HG02798 (cell line): ENCODE results near the gene PRAF2.

Source experiments
- ATAC-seq: cut with Tn5 transposase; IDR thresholded peaks from one replicate; pipeline ENCODE4 v1.9.1; 2021; ENCODE audit warnings: mild to moderate bottlenecking; ENCODE audit not compliant: unreplicated experiment, poor library complexity

The PRAF2 gene

DNA sequence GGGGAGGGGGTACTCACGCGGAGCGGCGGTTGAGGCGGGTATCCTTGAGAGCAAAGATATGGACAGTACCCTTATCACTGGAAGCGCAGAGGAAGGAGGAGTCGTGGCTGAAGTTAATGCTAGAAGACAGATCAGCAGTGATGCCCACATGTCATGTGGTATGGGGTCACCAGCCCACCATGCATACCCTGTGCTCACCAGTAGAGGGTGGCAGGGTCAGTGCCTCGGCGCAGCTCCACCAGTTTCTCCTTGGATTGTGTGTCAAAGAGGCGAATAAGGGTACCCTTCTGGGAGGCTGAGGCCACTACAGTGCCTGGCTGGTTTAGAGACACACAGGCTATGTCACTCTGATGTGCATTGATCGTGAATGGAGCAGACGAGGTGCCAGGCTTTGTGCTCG, 1.5 kb upstream of the PRAF2 start:
- no peak for ATAC-seq

DNA sequence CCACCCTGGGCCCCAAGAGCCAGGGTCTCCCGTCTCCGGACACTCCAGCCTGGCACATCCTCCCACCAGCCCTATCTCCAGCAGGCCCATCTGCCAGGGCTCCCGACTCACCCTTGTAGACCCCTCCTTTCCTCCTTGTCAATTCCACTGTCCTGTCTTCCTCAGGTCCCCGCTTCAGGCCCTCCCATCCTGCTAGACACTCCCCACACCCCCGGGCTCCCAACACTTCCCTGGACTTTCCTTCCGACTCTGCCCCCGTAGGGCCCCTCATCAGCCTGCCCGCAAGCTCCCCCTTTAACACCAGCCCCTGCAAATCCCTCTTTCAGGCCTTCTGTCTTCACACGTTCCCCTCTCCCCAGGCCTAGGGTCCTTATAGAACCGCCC, 1.1 kb downstream of the PRAF2 start:
- ATAC-seq = no peak

DNA sequence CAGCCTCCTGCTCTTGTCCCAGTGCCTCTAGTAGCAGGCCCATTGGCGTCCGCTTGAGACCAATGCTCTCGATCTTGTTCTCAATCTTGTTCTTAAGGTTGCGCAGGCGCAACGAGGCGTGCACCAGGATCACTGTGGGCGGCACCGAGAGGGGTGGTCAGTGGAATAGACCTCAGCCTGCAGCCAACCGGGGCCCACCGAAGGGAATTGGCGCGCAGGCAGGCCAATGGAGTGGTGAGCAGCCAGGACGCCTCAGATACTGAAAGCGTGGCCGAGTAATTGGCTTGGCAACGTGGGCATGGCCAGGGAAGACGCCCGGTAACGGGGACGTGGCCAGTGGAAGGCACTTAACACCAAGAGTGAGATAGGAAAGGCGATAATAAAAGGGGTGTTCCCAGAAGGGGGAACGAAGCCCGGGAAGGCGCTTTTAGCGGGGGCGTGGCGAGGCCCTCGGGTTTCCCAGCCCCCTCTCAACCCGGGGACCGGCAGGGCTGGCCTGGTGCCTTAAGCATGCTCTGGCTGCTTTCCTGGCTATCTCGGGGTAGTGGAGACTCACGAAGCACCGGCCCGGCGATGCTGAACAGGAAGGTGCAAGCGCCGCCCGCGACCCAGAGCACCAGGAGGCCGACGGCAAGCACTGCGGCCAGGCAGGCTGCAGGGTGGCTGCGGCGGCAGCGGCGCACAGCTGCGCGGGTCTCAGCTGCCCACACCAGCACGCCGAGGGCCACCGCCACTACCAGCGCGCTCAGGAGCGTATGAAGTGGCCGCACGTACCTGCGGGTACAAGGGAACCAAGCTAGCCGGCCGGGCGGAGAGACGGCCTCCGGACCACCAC, 1.7 kb downstream of the PRAF2 start:
- ATAC-seq = no peak

DNA sequence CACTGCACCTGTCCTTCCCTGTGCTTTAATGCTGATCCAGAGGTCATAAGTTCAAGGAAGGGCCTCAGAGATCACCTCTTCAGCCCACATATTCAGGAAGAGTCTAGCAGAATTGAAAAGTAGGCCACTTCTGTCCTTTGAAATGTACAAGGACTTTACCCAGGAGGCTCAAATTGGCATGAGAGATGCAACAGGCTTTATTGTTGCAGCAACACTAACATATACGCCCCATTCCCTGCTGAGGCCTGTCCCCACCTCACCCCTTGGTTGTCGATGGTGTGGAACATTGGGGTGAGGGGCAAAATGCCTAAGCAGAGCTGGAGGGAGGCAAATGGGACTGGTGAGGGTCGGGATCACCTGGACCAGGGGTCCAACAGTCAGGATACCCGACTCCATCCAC, 2.8 kb downstream of the PRAF2 start:
- ATAC-seq = no peak

DNA sequence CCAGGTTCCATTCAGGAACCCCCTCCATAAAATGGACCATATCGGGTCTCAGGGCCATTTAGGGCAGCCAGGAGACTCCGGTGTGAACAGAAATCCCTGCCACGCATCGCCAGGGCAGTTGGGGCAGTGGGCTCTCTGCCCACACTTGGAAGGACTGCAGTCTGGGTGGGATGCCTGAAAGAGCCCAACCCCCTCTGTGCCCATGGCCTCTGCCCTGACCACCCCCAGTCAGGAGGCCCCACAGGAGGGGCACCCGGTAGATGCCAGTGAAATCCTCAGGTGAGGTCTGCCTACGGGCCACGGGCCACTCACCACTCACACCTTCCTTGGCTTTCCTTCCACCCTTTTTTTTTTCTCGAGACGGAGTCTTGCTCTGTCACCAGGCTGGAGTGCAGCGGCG, 4.8 kb downstream of the PRAF2 start:
- no peak for ATAC-seq

DNA sequence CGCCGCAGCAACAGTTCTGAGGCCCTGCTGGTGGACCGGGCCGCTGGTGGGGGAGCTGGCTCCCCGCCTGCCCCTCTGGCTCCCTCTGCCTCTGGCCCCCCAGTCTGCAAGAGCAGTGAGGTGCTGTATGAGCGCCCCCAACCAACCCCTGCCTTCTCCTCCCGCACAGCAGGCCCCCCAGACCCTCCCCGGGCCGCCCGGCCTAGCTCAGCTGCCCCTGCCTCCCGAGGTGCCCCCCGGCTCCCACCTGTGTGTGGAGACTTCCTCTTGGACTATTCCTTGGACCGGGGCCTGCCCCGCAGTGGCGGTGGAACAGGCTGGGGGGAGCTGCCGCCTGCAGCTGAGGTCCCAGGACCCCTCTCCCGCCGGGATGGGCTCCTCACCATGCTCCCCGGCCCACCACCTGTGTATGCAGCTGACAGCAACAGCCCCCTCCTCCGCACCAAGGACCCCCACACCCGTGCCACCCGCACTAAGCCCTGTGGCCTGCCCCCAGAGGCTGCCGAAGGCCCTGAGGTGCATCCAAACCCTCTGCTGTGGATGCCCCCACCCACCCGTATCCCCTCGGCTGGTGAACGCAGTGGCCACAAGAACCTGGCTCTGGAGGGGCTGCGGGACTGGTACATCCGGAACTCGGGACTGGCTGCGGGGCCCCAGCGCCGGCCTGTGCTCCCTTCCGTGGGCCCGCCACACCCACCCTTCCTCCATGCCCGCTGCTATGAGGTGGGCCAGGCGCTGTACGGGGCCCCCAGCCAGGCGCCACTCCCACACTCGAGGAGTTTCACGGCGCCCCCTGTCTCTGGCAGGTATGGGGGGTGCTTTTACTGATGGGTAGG, 6.3 kb downstream of the PRAF2 start:
- ATAC-seq = no peak

DNA sequence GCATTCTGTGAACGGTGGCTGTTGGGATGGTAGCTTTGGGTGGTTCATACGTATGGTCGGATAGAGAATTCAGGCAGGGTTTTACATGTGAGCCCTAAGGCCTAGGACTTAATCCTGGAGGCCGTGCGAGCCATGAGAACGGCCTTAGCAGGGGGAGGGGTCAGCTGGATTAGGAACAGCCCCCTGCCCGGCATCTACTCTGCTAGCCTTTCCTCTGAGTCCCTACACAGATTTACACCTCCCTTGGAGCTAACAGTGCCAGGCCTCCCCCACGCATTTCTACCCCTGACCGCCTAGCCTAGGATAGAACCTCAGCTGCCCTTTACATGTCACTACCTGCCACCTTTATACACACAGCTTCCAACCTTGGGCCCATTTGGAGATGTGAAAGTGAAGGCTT, 7.1 kb downstream of the PRAF2 start:
- ATAC-seq = no peak

DNA sequence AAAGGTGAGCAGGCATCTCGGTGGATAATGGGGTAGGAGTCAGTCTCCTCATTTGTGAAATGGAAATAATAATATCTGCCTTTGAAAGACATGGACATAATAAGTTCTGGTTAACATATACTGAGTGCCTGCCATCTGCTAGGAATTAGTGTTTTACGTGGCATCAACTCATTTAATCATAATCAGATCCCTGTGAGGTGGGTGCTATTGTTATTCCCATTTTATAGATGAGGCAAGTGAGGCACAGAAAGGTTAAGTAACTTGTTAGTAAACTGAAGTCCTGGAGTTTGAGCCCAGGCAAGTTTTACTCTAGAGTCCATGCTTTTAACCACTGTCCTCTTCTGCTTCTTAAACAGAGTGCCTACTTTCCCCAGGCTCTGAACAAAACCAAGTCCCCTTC, 7.5 kb downstream of the PRAF2 start:
- no peak for ATAC-seq

DNA sequence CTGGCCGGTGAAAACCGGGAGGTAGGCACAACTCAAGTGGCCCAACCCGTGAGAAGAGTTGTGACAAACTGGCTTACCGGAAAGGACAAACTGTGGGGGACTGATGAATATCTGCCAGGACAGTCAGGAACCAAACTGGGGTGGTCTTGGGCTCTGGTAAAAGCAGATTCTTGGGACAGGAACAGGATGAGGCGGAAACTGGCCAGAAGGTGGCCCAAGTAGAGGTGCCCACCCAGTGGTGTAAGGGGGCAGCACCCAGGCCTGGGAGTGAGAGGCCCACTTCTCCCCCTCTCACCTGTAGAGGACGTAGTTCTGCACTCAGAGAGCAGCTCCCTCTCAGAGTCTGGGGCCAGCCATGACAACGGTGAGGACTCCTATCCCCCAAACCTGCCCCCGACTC, 9.1 kb downstream of the PRAF2 start:
- ATAC-seq = no peak

DNA sequence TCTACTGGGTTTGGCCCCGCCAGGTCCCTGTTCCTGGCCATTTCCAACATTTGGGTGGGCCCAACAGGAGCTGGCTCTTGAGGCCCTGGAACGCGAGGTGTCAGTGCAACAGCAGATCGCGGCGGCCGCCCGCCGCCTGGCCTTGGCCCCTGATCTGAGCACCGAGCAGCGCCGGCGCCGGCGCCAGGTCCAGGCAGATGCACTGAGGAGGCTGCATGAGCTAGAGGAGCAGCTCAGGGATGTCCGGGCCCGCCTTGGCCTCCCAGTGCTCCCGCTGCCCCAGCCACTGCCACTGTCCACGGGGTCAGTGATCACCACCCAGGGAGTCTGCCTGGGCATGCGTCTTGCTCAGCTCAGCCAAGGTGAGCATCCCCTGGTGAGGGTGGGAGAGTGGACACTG, 9.5 kb downstream of the PRAF2 start:
- ATAC-seq = no peak

DNA sequence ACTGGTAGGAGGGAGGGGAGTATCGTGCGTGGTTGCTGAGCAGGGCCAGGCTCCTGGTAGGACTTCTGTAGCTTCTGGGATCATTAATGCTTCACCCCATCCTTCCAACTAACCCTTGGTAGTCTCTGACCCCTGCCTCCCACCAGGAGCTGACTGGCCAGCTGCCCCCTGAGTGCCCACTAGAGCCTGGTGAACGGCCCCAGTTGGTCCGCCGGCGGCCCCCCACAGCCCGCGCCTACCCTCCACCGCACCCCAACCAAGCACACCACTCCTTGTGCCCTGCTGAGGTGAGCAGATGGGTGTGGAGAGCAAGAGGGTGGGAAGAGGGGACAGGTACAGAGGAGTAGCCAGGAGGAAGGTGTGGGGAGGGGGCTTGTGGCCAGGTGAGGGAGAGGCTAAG, 10.1 kb downstream of the PRAF2 start:
- ATAC-seq = no peak

DNA sequence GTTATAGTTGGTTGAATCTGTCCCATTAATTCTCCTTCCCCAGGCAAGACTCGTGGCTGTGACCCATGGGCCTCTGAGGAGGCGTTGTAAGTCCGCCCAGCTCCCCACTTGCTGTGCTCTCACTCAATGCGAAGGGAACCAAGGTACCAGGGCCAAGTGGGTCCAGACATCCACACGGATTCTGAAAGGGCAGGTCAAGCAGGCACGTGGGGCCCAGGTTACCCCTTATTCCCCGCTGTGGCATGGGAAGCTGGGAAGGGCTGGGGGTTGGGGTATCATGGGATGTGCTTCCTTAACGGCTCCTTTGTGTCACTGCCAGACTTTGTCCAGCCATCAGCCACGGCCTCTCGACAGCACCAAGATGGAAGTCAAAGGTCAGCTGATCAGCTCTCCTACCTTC, 11.9 kb downstream of the PRAF2 start:
- no peak for ATAC-seq

DNA sequence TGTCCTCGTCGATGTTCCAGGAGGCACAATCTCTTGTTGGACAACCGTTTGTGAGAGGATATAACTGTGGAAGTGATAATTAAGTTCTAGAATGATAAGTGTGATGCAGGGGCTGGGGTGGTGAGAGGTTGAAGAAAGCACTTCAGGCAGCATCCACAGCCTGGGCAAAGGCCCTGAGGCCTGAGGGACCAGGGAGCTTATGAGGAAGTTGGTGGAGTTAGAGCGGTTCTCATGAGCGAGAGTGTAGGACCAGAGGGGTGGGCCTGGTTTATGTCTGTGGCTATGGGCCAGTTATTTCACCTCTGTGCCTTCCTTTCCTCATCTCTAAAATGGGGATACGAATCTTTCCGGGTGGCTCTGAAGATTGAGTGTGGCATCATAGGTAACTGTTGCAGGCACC, 12.3 kb downstream of the PRAF2 start:
- no peak for ATAC-seq

DNA sequence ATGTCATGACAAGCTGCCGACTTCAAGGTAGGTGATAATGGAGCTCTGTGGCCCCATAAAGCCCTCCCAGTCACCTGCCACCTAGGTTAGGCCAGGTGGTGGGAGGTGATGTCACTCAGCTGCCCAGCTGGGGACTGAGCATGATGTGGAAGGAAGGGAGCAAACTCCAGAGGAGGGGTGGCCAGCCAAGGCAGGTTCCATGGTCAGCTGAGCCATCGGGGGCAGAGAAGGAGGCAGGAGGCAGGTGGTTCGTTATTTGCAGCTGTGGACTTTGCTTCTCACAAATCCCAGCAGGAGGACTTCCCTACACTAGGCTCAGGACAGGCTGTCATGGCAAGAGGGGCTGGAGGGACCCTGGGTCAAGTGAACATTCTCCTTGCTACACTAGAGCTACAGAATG, 12.9 kb downstream of the PRAF2 start:
- ATAC-seq = no peak

DNA sequence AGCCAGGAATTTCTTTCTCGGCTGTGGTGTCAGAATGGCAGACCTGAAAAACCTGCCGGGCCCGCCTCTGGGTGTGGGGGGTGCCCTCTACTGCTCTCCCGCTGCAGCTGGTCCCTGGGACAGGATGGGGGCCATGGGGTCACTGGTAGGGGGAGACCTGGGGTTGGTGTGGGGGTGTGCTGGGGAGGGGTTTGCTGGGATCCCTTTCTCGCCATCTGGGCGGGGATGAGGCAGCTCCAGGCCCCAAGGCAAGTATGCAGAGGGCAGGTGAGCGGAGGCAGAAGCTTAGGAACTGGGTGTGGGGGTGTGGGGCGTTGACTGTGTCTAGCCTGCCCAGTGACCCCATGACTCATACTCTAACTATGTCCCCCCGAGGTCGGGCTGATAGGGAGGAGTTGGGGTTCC, 14.1 kb downstream of the PRAF2 start:
- ATAC-seq = no peak

DNA sequence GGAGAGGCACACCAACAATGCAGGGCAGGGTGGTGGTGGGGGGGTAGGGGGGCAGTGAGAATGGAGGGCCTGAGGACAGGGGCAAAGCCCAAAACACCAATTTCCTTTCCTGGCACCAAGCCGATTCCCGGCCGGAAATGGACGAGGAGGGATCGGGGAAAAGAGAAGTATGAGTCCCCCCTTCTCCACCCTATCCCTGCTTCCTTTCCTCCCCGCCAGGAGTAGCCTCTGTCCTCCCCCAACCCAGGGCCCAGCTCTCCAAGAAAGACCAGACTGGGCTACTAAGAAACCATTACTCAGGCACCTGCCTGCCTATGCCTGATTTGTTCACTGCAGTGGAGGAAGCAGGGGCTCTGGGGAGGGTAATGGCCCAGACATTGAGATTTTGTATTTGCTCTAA, 14.6 kb downstream of the PRAF2 start:
- ATAC-seq = no peak

DNA sequence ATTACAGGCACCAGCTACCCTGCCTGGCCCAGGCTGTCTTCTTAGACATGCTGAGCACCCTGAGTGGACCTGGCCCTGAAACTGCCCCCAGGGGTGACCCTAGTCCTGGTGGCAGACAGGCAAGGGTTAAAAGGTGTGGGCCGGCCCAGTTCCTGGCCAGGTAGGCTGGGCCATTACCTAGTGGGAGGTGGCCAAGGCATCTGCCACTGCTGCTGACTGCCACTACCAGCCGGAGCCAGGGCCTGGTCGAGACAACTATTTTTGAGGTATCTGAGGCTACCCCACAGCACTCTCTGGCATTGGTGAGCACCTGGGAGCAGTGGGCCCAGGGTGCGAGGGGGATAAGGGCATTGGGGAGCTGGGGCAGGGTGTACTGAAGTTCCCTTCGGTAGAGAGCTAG, 15.0 kb downstream of the PRAF2 start, which contains the start of gene CCDC120:
CCDC120 (plus strand) TSS at position 206 of the 400 bp plus-strand sequence. CDS start 3,043 bp downstream, outside the sequence.
- no peak for ATAC-seq

DNA sequence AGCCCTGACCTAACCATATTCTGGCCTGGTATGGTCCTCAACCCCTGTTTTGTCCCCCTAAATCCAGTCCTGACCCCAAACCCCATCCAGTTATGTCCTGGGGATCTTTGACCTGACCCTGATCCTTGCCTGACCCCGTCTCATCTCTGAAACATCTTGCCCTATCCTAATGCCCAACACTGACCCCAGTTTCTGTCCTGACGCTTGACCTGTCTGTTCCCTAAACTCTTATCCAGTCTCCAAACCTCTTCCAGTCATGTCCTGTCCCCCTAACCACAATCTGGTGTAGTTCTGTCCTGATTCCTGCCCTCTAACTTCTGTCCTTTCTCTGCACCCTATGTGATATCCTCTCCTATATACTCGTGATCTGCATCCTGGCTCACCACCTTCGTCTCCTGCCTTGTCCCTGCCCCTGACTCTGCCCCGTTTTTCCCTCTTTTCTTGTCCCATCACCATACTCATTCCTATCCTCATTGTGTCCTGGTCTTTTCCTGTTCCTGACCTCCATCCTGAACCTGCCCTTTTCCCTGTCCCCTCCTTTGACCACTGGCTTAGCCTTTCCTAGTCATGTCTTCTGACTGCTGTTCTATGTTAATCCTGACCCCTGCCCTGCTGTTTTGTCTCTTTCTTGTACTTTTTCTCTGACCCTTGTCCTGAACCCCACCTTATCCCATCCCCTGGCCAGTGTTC, 19.6 kb downstream of the PRAF2 start:
- no peak for ATAC-seq

DNA sequence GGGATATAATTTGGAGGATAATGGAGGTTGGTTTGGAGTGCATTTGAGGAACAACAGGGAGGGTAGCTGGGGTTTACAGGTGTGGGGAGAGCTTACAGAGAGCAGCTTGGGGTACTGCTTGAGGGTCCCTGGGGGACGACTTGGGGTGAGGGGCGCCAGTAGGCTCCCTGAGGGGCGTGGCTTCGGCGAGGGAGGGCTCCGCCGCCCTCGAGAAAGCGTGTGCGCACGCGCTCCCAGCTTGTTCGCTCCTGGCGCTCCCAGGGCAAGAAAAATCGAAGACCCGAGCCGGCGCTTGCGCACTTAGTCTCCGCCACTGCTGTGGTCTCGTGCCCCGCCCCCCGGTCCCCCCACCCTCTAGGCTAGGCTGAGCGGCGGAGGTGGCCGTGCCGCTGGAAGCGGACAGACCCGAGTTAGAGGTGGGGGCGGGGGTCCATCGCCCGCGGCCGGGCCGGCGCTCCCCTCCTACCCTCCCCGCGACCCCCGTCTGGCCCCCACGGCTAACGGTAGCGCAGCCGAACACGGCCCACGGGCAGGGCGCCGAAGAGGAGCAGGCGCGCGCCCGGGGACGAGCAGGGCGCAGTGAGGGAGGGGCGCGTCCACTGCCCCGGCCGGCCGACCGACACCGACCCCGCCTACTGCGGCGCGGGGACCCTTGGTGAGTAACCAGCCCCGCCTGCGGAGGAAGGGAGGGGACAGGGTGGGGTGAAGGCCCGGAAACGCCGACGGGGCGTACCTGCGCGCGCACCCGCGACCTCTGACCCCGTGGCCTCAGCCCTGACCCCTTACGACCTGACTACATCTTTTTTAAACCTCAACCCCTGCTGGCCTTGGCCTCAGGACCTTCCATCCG, 20.4 kb downstream of the PRAF2 start:
- peak; percentile 66 for ATAC-seq

DNA sequence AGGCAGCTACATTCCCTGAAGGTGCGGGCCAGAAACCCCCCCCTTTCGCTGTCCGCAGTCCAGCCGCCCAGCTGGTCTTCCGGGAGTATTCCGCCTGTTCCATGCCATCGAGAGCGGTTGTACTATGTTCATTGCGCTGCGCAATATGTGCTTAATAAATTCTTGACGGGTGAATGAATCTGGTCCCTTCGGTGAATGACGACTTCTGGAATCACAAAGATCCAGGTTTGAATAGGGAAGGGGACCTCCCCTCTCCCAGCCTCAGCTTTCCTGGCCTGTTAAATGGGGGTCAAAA, 29.9 kb downstream of the PRAF2 start:
- no peak for ATAC-seq
